Tibial nerve (tissue), 3 donors: Measurements from ENCODE around the gene DLG4.
"Not testable (repeated sequence)": the region's sequence is repeated elsewhere in the genome, so short reads cannot be mapped to it uniquely, and the experiment has no call there.

ENCODE experiments used
- POLR2A ChIP-seq, 2 donors: fragments of 450-650 bp; IDR thresholded peaks; one replicate each; pipeline ENCODE4 v1.6.1; 2017; ENCODE audit warnings: antibody characterized with exemption in 2 of 2, mild to moderate bottlenecking in 2 of 2, moderate library complexity in 2 of 2
- TF ChIP-seq, protein P1 (sequence below), 5 experiments: fragments of 200-600 bp in 3 of 5; fragments of 450-650 bp in 2 of 5; sonication (generic) in 3 of 5; IDR thresholded peaks; one replicate each; pipeline ENCODE4 v1.5.1; 2016 to 2019; ENCODE audit warnings: antibody characterized with exemption in 5 of 5, mild to moderate bottlenecking in 3 of 5, moderate library complexity in 2 of 5

GRCh38 chr17:7168841-7169564 is 50.6 kb downstream of the DLG4 start:
- TF ChIP-seq, protein P1, sequence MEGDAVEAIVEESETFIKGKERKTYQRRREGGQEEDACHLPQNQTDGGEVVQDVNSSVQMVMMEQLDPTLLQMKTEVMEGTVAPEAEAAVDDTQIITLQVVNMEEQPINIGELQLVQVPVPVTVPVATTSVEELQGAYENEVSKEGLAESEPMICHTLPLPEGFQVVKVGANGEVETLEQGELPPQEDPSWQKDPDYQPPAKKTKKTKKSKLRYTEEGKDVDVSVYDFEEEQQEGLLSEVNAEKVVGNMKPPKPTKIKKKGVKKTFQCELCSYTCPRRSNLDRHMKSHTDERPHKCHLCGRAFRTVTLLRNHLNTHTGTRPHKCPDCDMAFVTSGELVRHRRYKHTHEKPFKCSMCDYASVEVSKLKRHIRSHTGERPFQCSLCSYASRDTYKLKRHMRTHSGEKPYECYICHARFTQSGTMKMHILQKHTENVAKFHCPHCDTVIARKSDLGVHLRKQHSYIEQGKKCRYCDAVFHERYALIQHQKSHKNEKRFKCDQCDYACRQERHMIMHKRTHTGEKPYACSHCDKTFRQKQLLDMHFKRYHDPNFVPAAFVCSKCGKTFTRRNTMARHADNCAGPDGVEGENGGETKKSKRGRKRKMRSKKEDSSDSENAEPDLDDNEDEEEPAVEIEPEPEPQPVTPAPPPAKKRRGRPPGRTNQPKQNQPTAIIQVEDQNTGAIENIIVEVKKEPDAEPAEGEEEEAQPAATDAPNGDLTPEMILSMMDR (IDR thresholded peaks at IDR 0.05), result not testable (repeated sequence)
- TF ChIP-seq POLR2A (IDR thresholded peaks at IDR 0.05), result not testable (repeated sequence)
